NCI-H146 treated with DMSO at 0.1 percent for 48 hours (cell line): ENCODE measurements around the gene CDK6.

Experiments
- DNase-seq: peaks from one replicate; lab custom pipeline; 2025; ENCODE audit not compliant: unreplicated experiment; lab: John Stamatoyannopoulos, UW

The CDK6 gene

DNA sequence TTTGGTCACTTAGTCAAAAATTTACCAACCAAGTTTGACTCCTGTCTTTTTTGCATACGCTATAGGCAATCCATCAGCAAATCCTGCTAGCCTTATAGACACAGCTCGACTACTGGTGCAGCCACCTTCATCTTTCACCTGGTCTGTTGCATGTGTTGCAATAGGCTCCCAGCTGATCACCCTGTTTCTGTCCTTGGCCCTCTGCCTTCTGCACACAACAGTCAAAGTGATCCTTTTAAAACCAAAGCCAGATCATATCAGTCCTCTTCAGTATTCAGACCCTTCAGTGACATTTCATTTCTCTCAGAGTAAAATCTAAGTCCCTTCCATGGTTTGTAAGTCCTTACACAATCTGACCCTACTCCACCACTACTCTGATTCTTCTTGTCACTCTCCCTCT is 10.9 kb upstream of the CDK6 start:
- no peak for DNase-seq

DNA sequence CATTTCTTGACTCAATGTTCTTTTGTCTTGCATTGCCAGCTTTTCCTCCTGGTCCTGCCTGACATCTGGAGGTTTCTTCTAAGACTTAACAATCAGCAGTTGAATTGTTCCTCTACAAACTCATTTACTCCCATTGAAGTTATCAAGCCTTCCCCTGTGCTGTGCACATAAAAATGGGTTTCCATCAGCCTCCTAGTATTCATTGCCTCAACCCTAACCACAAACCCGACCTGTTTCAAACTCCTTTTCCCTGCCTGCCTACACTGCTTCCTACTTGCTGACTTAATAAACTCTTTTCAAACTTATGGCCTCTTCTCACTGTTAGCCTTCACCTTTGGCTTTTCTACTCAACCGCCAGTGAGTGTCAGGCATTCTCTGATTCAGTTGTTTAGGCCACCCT is 9.4 kb upstream of the CDK6 start:
- no peak for DNase-seq

DNA sequence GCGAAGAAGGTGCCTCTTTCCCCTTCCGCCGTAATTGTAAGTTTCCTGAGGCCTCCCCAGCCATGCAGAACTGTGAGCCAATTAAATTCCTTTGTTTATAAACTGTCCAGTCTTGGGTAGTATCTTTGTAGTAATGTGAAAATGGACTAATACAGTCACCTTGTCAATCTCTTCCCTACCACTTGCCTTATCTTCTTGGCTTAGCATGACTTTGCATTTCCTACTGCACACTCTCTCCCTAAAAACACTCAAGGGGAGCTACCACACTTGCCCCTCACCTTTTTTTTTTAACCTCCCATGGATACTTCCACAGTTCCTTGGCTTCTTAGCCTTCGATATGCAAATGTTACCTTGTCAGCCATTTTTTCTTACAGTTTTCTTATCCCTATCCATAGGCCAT is 7.4 kb upstream of the CDK6 start:
- DNase-seq = no peak

DNA sequence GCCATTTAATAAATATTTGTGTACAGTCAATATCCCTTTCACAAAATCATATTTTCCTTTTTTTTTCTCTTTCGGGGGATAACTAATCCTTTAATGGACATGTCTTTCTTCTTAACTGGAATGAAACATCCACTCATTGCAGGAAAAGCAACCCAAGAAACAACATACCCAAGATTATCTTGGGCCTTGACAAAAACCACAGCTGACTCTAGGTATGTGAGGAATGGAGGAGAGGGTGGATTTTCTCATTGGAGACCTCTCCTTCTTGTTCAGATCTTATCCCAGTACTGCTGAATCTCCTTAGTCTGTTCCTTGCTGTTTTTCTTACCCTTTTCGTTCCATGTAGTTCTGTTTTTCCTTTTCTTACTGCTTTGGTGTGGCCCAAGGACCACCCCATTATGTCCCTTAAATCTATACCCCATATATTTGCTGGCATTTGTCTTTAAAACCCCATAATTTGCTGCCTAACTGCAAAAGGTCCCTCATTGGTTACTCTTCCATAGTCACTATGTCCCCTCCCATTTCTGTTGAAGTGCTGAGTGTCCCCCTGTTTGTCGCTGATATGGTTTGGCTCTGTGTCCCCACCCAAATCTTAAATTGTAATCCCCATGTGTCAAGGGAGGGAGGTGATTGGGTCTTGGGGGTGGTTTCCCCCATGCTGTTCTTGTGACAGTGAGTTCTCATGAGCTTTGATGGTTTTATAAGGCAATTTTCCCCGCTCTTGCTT is 6.8 kb upstream of the CDK6 start:
- DNase-seq = no peak

DNA sequence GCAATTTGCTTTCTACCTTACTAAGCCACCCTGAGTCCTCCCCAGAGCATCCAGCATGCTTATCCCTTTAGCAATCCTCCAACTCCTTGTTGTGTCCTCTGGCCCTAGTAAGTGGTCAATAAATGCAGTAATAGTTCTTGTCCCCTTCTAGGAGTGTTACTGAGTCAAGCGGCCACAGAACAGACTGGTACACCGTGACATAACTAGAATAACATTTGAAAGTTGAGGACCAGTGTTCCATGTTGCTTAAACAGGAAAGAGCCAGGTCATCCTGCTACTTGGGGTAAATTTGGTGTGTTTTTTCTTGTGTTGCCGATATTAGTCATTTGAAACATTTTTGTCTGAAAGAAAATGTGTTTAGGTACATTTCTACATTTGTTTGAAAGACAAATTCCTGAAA is 4.8 kb upstream of the CDK6 start:
- DNase-seq = no peak

DNA sequence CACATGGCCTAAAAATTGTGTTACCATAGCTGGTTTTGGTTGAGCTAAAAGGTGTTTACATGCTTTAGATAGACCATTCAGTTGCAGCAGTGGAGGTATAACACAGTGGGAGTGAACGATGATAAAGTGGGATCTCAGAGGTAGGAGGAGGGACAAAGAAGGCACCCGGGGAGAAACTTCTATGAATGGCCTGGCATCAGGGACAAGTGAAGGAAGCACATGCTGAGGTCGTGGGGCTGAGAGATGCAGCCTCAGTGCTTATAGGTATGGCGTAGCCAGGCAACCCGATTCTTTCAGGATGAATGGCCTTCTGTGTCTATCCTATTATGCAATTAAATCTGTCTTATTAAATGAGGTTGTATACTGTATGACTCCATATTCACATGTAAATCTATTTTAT is 3.9 kb upstream of the CDK6 start:
- DNase-seq = no peak

DNA sequence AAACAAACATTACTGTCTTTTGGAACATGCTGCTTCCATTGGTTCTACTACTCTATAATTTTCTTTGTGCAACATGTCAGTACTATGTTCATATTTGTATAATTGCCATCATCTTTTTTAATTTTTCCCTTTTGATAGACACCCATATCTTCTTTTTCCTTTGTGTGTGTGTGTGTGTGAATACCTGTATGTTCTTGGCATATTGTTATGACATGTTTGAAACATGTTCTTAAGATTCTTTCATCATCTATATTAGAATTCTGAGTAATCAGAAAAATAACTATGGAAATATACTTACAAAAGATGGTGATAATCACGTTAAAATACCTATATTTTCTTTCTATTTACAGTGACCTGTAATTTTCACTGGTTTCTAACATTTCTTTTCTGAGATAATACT is 3.5 kb upstream of the CDK6 start:
- DNase-seq = no peak

DNA sequence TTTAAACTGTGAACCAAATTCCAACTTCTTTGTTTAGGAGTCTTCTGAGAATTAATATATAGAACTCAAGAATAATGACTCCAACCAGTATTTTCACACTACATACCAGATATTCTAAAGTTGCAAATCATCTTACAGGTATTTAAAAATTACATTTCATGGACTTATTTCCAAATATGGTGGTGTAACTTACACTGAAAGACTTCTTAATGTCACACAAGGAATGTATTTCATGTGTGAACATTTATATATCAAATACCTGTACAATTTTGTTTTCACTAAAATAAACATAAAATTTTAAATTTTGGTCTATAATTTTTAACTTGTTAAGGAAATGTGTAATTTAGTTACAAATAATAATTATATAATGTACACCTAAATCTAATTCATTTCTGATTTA is 2.6 kb upstream of the CDK6 start:
- DNase-seq = no peak

DNA sequence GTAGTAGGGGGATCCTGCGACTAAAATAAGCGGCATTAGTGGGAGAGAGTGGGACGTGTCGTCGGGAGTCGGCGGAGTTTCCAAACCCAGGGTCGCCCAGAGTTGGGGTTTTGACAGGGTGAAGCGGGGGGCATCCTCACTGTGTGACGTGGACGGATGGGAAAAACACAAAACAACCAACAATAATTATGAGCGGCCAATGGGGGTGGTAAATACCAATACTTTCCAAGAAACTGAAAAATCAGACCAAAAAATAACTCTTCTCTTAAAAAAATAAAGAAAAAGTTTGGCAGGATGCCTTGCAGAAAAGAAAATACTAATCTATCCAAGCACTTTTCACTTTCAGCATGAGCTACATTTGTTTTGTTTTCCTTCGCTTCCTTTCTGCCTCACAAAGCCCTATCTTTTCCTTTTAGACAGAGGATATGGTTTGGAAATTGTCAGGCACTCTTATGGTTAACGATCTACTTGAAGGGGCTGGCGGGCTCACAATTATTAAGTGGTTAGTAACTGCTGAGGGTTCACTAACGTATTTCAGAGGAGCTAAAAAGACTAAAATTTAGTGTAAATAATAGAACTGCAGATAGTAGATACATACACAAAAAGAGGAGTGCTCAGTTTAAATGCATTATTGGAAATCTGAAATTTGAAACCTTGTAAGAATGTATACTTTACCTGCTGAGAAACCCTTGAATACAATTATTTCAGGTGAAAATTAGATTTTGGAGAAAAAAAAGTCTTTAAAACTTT is 802 bp upstream of the CDK6 start:
- DNase-seq = no peak

DNA sequence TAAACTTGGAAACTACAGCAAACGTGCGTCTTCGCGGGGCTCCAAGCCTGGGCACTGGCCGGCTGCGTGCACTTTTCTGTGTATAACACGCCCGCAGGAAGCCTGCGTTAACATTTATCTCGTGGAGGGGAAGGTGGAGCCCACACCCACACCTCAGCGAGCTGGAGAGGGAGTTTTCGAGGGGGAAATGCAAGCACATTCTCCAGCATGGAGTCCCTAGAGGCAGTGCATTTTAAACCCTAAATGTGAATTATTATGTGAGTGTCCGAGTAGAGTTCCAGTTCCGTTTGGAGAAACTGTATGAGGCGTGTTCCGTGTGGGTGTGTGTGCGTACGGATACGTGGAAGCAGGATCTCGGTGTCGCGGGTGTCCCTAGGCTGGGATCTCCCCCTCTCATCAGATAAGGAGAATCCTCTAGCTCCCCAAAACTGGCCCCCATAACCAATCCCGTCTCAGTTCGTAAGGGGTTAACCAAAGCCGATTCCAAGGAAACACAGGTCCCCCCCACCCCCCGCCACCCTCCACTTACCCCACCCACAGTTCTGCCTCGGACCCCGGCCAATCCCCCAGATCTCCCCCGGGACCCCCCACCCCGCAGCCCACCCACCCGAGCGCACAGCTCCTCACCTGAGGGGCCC is 403 bp downstream of the CDK6 start:
- no peak for DNase-seq

DNA sequence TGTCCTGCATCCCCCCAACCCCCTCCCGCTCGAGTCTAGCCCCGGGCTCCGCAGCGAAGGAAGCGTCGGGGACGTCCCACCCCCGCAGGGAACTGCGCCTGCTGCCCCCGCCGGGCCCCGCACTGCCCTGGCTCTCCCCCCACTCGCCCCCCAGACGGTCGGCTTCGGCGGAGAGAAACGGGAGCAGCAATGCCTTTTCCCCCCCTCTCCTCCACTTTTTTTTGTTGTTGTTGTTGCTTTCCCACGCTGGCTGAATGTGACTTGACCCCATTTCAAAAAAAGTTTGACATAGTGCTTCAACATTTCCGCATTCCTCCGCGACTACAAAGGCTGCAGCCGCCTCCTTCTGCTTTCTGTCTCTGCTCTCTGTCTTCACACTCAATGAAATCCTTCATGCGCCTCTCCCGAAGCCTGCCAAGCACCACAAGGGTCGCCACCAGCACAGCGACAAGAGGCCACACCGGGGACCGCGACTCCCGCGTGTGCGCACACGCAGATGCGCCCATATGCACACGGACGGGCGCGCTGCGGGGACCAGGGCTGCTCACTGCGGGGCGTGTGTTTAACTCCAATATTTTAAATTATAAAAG is 1.0 kb downstream of the CDK6 start:
- DNase-seq = no peak

DNA sequence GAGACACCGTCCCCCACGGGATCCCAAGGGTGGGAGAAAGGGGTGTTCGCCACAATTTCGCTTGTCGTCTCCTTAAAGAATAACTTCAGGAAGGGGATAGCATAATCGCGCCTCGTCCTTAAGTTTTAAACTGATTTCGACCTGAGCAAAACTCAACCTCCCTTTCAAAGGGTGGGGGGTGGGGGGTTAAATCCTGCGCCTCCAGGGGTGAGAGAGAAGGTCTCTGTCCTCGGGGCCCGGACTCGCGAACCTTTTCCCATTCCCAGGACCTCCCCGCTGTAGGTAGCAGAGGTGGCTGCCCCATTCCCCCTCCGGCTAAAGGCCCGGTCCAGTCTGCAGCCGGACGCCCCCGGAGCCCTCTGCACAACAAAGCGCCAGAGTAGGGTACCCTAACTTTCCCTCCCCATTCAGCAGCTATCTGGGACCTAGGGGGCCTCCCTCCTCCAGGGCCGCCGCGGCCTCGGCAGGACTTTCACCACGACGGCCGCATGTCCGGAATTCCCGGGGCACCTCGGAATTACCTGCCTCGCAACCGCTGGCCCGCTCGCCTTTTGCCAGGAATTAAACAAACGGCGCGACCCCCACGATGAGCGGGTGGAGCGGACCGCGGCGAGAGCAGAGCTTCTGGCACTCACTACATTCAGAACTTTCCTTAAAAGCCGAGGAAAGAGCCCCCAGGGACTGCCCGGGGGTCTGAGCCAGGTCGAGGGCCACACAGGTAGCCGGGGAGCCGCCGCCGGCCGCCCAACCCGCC is 1.7 kb downstream of the CDK6 start:
- DNase-seq = no peak

DNA sequence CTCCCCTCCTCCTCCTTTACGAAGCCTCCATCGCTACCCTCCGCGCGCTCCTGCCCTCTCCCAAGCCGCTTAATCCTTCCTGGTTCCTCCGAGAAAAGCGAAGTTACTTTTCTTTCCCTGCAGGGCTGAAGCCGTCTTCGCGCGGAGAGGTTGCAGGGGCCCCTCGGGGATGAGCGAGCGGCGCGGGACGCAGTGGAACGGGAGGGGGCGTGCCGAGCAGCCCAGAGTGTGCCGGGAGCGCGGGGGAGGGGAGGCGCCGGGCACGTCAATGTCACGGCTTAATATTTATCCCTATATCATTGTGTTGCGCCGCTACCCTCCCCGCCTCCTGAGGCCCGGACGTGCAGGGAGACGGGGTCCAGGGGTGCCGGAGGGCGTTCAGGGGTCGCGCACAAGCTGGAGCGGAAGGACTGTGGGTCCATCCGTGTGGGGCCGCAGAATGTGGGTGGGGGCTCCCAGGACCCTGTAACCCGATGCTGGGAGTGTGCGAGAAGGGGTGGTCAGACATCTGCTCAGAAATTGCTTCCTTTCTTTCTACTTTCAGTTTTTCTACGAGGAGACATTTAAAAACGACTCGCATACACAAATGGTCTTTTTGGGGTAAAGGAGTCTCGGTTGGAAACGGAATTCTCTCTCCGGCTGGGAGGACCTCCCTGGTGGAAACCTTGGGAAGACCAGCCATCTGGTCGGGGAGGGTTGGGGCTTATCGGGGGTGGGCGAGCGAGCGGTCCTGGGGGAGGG is 2.4 kb downstream of the CDK6 start:
- peak; percentile 41 for DNase-seq

DNA sequence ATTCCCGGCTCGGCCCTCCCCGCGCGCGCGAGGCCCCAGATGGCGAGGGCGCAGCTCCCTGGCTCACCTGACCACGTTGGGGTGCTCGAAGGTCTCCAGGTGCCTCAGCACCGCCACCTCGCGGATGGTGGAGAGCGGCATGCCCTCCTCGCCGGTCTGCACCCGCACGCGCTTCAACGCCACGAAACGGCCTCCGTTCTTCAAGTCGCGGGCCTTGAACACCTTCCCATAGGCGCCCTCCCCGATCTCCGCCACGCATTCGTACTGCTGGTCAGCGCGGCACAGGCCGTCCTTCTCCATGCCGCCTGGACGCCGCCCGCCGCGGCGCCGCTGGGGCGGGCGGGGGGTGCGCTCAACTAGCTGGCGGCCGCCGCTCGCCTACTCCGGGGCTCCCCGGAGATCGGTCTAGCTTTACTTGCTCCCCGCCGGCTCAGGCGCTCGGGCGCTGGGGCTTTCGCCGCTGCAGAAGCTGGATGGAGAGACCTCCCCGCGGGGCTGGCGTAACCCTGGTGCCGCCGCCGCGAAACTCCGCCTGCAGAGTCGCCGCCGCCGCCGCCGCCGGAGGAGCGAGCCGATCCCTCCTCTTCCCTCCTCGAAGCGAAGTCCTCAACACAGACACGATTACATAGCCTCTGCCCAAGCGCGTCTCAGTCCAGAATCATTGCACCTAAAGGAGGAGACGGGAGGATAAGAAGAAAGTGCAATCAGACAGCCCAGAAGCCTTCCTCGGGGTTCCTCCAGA is 3.2 kb downstream of the CDK6 start:
- peak; percentile 73 for DNase-seq

DNA sequence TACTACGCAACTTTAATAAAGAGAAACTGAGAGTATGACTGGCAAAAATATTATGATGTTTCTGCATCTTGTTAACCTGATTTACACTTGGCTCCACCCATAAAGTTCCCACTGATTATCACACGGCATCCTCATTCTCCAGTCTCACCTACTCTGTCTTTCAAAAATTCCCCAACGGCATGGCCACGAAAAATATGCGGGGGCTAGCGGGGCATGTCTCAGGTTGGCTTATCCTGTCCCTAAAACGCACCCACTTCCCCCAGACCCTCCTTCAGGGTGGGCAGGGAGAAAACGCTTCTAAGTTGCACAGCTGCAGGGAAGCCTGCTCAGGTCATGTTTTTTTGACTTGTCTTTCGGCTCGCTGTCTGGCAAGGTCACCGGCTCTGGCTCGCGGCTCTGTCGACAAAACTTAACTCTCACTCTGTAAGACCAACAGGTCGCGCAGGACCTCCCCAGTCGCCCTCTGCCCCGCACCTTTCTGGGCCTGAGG is 3.8 kb downstream of the CDK6 start:
- DNase-seq = no peak

DNA sequence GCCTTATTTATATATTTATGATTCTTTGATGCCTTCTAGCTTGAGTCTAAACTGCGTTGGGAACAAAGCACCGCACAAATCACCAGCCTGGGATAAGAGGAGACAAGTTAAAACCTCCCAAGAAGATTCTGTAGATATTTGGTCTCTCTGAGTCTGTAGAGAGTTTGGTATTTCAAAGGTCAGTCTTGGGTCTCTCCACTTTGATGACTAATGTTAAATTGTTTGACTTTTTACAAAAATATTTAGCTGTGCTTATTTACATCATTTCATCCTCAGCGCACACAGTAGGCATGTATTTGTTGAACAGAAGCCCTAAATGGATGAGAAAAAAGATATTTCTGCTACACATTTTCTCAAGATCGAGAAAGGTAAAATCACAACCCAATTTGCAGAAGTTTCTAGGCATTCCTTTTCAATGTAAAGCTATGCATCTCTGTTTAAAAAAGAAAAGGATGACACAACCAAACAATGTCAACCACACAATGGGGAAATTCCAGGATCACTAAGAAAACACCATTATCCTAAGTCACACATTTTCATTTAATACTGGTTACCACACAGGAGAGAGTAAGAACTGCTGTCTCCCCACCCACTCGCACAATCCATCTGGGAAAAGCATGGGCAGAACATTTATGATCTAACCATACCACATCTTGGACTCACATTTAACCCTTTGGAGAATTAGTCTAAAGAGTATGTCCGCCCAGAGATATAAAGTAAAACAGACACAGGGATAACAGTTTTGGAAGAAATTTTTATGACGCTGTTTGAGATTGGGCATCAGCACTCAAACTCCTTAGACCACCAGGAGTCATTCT is 4.4 kb downstream of the CDK6 start:
- no peak for DNase-seq

DNA sequence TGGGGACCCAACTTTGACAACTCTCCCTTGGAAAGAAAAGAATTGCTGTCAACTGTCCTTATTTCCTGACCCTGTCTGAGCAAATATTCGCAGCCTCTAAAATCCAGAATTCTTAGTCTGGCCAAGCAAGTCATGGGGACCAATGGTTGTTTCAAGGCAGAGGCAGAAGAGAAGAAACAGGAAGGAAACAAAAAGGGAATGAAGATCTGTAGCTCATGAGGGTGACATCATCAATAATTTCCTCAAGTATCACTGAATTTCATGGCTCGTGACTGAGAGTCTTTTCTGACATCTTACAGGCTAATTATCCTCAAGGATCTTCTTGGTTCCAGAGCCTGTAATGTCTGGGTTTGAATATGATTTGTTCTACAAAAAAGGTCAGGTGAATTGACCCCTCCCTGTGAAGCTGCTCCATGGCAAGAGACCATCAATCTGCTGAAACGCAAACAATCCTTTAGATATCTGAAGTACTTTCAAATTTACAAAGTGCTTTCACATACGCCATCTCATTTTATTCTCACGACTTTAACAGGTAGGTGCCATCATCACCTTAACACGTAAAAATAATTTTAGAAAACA is 5.8 kb downstream of the CDK6 start:
- DNase-seq = no peak

DNA sequence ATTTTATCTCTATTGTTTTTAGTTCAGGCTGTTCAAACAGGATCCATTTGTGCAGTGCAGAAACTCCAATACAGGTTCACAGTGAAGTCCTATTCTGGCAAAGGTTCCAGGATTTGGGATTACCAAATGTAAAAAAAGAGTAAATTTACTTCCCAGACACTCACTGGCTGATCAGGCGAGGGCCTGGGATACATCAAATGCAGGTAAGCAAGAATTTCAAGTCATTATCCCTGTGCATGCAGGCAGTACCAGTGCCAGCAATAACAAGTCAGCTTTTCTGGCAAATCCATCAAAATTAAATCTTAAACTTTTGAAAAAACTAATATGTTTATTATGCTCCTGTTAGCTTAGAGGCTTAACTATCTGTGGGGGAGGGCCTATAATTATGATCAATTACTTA is 6.3 kb downstream of the CDK6 start:
- DNase-seq = no peak
